ENCODE data around the gene CLEC2D. TPM values are rescaled to one million over a fixed set of nuclear protein-coding genes. Genes with fewer than 3 reads are reported as not detected.
A peak's percentile ranks its signal among the peaks of the same experiment; 100 is the strongest.

The CLEC2D gene
- total and polyA plus RNA-seq, 11 donors, result 1.1 to 18.7 (median 1.6) TPM

GRCh38 chr12:9725213-9725870, 55.8 kb downstream of the CLEC2D start:
- Histone ChIP-seq H3K27me3 (peaks cover 0 to 7% (median 0%) of the 10 kb centered on the region in 9 donors), H3K27ac (no peak overlapping the region), H3K9me3 (no peaks in the 10 kb centered on the region), H3K4me1 (peaks cover 0 to 24% (median 0%) of the 10 kb centered on the region in 12 donors), H3K4me3 (no peak overlapping the region), H3K36me3 (no peaks in the 10 kb centered on the region)
- WGBS, 4 donors, result 61 to 84% (median 66%) methylated on average over 2 of the region's 2 CpGs
- intact Hi-C loops (cut with DNase I), result no loop called here
- TF ChIP-seq CTCF (IDR thresholded peaks at IDR 0.05), result no peak
- no peak for TF ChIP-seq POLR2A (IDR thresholded peaks at IDR 0.05)
- no peak for ATAC-seq
- no peak for DNase-seq

DNA sequence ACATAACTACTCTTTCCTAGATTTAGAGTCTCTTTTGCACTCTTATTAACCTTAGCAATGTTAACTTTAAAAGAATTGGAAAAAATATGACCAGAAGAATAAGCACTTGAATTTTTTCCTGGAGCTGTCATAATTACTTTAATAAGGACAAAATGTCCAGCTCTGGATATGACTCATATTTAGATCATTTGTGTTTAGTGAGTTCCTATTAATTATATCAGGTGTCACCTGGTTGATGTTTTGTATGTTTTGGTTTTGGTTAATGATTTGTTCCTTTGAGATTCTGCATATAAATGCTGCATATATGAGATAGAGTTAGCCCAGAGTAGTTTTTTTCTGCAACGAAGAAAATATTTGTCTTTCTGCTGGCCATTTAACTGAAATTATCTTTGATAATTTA, 58.3 kb downstream of the CLEC2D start:
- intact Hi-C loops (cut with DNase I), result no loop called here
- TF ChIP-seq CTCF (IDR thresholded peaks at IDR 0.05), result no peak
- TF ChIP-seq POLR2A (IDR thresholded peaks at IDR 0.05), result no peak
- ATAC-seq, result no peak

DNA sequence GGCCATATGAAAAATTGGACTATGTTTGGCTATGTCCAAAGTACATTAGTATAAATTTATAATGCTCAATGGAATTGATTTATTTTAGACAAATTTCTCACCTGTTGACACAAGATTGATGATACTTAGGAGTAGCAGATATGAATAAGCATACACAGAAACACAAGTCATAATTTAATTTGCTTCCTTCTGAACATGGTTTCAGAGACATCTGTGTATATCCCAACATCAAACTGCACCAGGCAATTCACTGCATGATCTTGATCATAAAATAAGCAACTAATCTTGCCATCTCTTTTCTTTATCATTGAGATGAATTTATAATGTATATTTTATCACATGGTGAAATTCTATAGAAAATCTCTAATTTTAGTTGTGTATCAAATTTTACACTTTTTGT, 59.6 kb downstream of the CLEC2D start:
- no peaks in the 10 kb centered on the region for H3K27me3 ChIP-seq
- TF ChIP-seq CTCF (IDR thresholded peaks at IDR 0.05) (no peak), POLR2A (IDR thresholded peaks at IDR 0.05) (no peak)

More for the DNA sequence above, 58.3 kb downstream of the CLEC2D start:
- Histone ChIP-seq H3K9me3 (no peaks in the 10 kb centered on the region), H3K4me1 (peaks cover 0 to 9% (median 0%) of the 10 kb centered on the region in 12 donors), H3K4me3 (no peak overlapping the region), H3K36me3 (no peaks in the 10 kb centered on the region), H3K27ac (no peak overlapping the region), H3K27me3 (no peaks in the 10 kb centered on the region)
- 87 to 92% (median 88%) methylated on average over 1 of the region's 1 CpG for WGBS, 4 donors
- no peak for DNase-seq

DNA sequence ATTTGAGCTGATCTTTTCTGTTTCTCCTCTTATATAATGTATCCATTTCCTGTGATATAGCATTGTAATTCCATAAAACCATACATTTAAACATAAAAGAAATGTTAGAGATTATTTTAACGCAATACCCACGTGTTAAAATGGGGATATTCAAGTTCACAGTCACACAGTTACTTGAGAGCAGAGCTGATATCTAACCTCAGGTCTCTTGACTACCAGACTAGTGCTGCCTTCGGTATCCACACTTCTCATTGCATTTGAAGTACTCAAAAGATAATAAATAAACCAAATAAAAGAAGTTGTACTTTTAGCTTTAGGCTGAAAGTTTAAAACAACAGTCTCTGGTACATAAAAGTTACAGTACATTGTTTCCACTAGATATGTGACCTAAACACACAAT, 60.5 kb downstream of the CLEC2D start:
- DNase-seq, result no peak
- Histone ChIP-seq H3K27me3 (no peaks in the 10 kb centered on the region), H3K4me1 (peaks cover 0 to 9% (median 0%) of the 10 kb centered on the region in 12 donors), H3K36me3 (no peaks in the 10 kb centered on the region), H3K27ac (peak overlapping the region in 1 of 12 donors; percentile 88), H3K9me3 (no peaks in the 10 kb centered on the region), H3K4me3 (peak overlapping the region in 1 of 12 donors; percentile 50)
- no peak for ATAC-seq
- intact Hi-C loops (cut with DNase I), result no loop called here
- 58 to 72% (median 65%) methylated on average over 3 of the region's 3 CpGs for WGBS, 4 donors
- TF ChIP-seq CTCF (IDR thresholded peaks at IDR 0.05) (no peak), POLR2A (IDR thresholded peaks at IDR 0.05) (no peak)

More for the DNA sequence above, 59.6 kb downstream of the CLEC2D start:
- ATAC-seq, result no peak
- no peak for DNase-seq
- intact Hi-C loops (cut with DNase I), result no loop called here
- no peaks in the 10 kb centered on the region for H3K9me3 ChIP-seq
- no peaks in the 10 kb centered on the region for H3K36me3 ChIP-seq
- H3K4me1 ChIP-seq, result peaks cover 0 to 9% (median 0%) of the 10 kb centered on the region in 12 donors
- H3K4me3 ChIP-seq, result no peak overlapping the region
- no peak overlapping the region for H3K27ac ChIP-seq
